Prostate gland (tissue), 2 donors: ENCODE measurements around the gene PRKAG2.
"Not testable (repeated sequence)": the region's sequence is repeated elsewhere in the genome, so short reads cannot be mapped to it uniquely, and the experiment has no call there.

Experiments
- POLR2A ChIP-seq: fragments of 450-650 bp; IDR thresholded peaks from one replicate; pipeline ENCODE4 v1.6.1; 2016; ENCODE audit warnings: antibody characterized with exemption, mild to moderate bottlenecking
- POLR2AphosphoS5 ChIP-seq: sonication (generic); formaldehyde crosslinking; IDR thresholded peaks from one replicate; pipeline ENCODE4 v1.6.1; 2017; ENCODE audit warnings: antibody characterized with exemption
- TF ChIP-seq, protein P1 (sequence below), 4 experiments: fragments of 200-600 bp in 2 of 4; fragments of 450-650 bp in 2 of 4; sonication (generic) in 2 of 4; IDR thresholded peaks; 1 replicate in 3 of 4; 2 replicates in 1 of 4; pipeline ENCODE4 v1.5.1; 2016 to 2019; ENCODE audit warnings: antibody characterized with exemption in 4 of 4, mild to moderate bottlenecking in 2 of 4, moderate library complexity in 2 of 4

GRCh38 chr7:151910655-151911054, 33.7 kb upstream of the PRKAG2 start:
- TF ChIP-seq POLR2A, POLR2AphosphoS5: not testable (repeated sequence)
- TF ChIP-seq, protein P1, sequence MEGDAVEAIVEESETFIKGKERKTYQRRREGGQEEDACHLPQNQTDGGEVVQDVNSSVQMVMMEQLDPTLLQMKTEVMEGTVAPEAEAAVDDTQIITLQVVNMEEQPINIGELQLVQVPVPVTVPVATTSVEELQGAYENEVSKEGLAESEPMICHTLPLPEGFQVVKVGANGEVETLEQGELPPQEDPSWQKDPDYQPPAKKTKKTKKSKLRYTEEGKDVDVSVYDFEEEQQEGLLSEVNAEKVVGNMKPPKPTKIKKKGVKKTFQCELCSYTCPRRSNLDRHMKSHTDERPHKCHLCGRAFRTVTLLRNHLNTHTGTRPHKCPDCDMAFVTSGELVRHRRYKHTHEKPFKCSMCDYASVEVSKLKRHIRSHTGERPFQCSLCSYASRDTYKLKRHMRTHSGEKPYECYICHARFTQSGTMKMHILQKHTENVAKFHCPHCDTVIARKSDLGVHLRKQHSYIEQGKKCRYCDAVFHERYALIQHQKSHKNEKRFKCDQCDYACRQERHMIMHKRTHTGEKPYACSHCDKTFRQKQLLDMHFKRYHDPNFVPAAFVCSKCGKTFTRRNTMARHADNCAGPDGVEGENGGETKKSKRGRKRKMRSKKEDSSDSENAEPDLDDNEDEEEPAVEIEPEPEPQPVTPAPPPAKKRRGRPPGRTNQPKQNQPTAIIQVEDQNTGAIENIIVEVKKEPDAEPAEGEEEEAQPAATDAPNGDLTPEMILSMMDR (IDR thresholded peaks at IDR 0.05): not testable (repeated sequence)
